ENCODE data around the gene STARD5.

GRCh38 chr15:81363718-81364500, 40.0 kb upstream of the STARD5 start:
- no peak for TF ChIP-seq EZH2 (IDR thresholded peaks at IDR 0.05)
- no peak for TF ChIP-seq POLR2AphosphoS5 (IDR thresholded peaks at IDR 0.05; ENCODE audit: borderline replicate concordance, low read depth, low read length)
